ENCODE data around the gene CMTR1. TPM values are rescaled to one million over a fixed set of nuclear protein-coding genes. Genes with fewer than 3 reads are reported as not detected.

CMTR1 gene
- total RNA-seq, 2 experiments from 2014 or later = 32.3 to 42.8 TPM

GRCh38 chr6:37473364-37474095 is 40.5 kb downstream of the CMTR1 start:
- ChIA-PET CTCF (ENCODE audit: unreplicated experiment) (interaction anchor here (1.0 kb wide), 1 partner anchor 92 kb away, joined by 3 read pairs; no protein-coding TSS in a partner anchor), POLR2A (interaction anchor here (0.6 to 1.4 kb wide), 2 partner anchors 14 to 166 kb away, joined by 3 read pairs; no protein-coding TSS in a partner anchor)
- H3K9me3 ChIP-seq (ENCODE audit: low read length) = no peaks in the 10 kb centered on the region
- intact Hi-C loops (cut with micrococcal nuclease; ENCODE audit: unreplicated experiment) = no loop called here
- no peaks in the 10 kb centered on the region for H4K20me1 ChIP-seq (ENCODE audit: insufficient read depth, low read length)
- no peak overlapping the region for H3K27ac ChIP-seq (ENCODE audit: low read depth, low read length, poor library complexity, severe bottlenecking)
- no peaks in the 10 kb centered on the region for H3K79me2 ChIP-seq (ENCODE audit: insufficient read depth, low read depth, low read length)
- no peak overlapping the region for H3K4me2 ChIP-seq (ENCODE audit: low read length)
- DNase-seq (ENCODE audit: low spot score) = no peak
- TF ChIP-seq CTCF (conservative IDR thresholded peaks at IDR 0.05; ENCODE audit: low read length) = no peak
- no peak for TF ChIP-seq EZH2phosphoT487 (IDR thresholded peaks at IDR 0.05; ENCODE audit: borderline replicate concordance, low read depth, low read length)
- H3K36me3 ChIP-seq (ENCODE audit: insufficient read depth, low read length) = peaks cover 83% of the 10 kb centered on the region
- H3K4me3 ChIP-seq (ENCODE audit: low read depth, low read length, poor library complexity, severe bottlenecking) = no peak overlapping the region
- no peaks in the 10 kb centered on the region for H3K9me2 ChIP-seq (ENCODE audit: insufficient read depth, low read length)
- no TSS peak for BruUV-seq (replicated peaks)
- no peak overlapping the region for H2AFZ ChIP-seq (ENCODE audit: low read length)
- no peaks in the 10 kb centered on the region for H3K4me1 ChIP-seq (ENCODE audit: insufficient read depth, low read length, poor library complexity, severe bottlenecking)

GRCh38 chr6:37474316-37474715 is 41.3 kb downstream of the CMTR1 start:
- intact Hi-C loops (cut with micrococcal nuclease; ENCODE audit: unreplicated experiment) = no loop called here
- POLR2A ChIA-PET = no interaction called here
- H3K4me2 ChIP-seq (ENCODE audit: low read length) = no peak overlapping the region
- peaks cover 89% of the 10 kb centered on the region for H3K36me3 ChIP-seq (ENCODE audit: insufficient read depth, low read length)
- H3K9me3 ChIP-seq (ENCODE audit: low read length) = no peaks in the 10 kb centered on the region
- TF ChIP-seq EZH2phosphoT487 (IDR thresholded peaks at IDR 0.05; ENCODE audit: borderline replicate concordance, low read depth, low read length) (no peak), CTCF (conservative IDR thresholded peaks at IDR 0.05; ENCODE audit: low read length) (no peak)
- H4K20me1 ChIP-seq (ENCODE audit: insufficient read depth, low read length) = no peaks in the 10 kb centered on the region
- BruUV-seq (replicated peaks) = no TSS peak
- H3K27ac ChIP-seq (ENCODE audit: low read depth, low read length, poor library complexity, severe bottlenecking) = no peak overlapping the region
- no peak for DNase-seq (ENCODE audit: low spot score)
- CTCF ChIA-PET (ENCODE audit: unreplicated experiment) = no interaction called here
- H2AFZ ChIP-seq (ENCODE audit: low read length) = no peak overlapping the region
- H3K4me3 ChIP-seq (ENCODE audit: low read depth, low read length, poor library complexity, severe bottlenecking) = no peak overlapping the region
- H3K79me2 ChIP-seq (ENCODE audit: insufficient read depth, low read depth, low read length) = no peaks in the 10 kb centered on the region
- no peaks in the 10 kb centered on the region for H3K9me2 ChIP-seq (ENCODE audit: insufficient read depth, low read length)
- no peaks in the 10 kb centered on the region for H3K4me1 ChIP-seq (ENCODE audit: insufficient read depth, low read length, poor library complexity, severe bottlenecking)

GRCh38 chr6:37477191-37477590 is 44.2 kb downstream of the CMTR1 start:
- no peak overlapping the region for H3K4me2 ChIP-seq (ENCODE audit: low read length)
- no peak overlapping the region for H3K4me3 ChIP-seq (ENCODE audit: low read depth, low read length, poor library complexity, severe bottlenecking)
- H3K27ac ChIP-seq (ENCODE audit: low read depth, low read length, poor library complexity, severe bottlenecking) = no peak overlapping the region
- H3K9me3 ChIP-seq (ENCODE audit: low read length) = no peaks in the 10 kb centered on the region
- no peaks in the 10 kb centered on the region for H4K20me1 ChIP-seq (ENCODE audit: insufficient read depth, low read length)
- H3K9me2 ChIP-seq (ENCODE audit: insufficient read depth, low read length) = no peaks in the 10 kb centered on the region
- no peaks in the 10 kb centered on the region for H3K4me1 ChIP-seq (ENCODE audit: insufficient read depth, low read length, poor library complexity, severe bottlenecking)
- ChIA-PET CTCF (ENCODE audit: unreplicated experiment) (no interaction called here), POLR2A (no interaction called here)
- H2AFZ ChIP-seq (ENCODE audit: low read length) = no peak overlapping the region
- H3K36me3 ChIP-seq (ENCODE audit: insufficient read depth, low read length) = peaks cover 94% of the 10 kb centered on the region
- no peaks in the 10 kb centered on the region for H3K79me2 ChIP-seq (ENCODE audit: insufficient read depth, low read depth, low read length)
- intact Hi-C loops (cut with micrococcal nuclease; ENCODE audit: unreplicated experiment) = no loop called here
- TF ChIP-seq CTCF (conservative IDR thresholded peaks at IDR 0.05; ENCODE audit: low read length) = no peak
- TF ChIP-seq EZH2phosphoT487 (IDR thresholded peaks at IDR 0.05; ENCODE audit: borderline replicate concordance, low read depth, low read length) = no peak
- DNase-seq (ENCODE audit: low spot score) = no peak
- BruUV-seq (replicated peaks) = no TSS peak
